ENCODE measurements around the gene THSD8. TPM values are rescaled to one million over a fixed set of nuclear protein-coding genes. Genes with fewer than 3 reads are reported as not detected.

THSD8 gene
- 10 to 100 TPM; 14.1 to 30.3 (median 25.6) TPM for total RNA-seq (2021; fragmentation: NEBNext Ultra II Directional; extraction: Animal tissue kit (Norgen Biotek cat#: 25700))
- long read RNA-seq, result 0 reads

DNA sequence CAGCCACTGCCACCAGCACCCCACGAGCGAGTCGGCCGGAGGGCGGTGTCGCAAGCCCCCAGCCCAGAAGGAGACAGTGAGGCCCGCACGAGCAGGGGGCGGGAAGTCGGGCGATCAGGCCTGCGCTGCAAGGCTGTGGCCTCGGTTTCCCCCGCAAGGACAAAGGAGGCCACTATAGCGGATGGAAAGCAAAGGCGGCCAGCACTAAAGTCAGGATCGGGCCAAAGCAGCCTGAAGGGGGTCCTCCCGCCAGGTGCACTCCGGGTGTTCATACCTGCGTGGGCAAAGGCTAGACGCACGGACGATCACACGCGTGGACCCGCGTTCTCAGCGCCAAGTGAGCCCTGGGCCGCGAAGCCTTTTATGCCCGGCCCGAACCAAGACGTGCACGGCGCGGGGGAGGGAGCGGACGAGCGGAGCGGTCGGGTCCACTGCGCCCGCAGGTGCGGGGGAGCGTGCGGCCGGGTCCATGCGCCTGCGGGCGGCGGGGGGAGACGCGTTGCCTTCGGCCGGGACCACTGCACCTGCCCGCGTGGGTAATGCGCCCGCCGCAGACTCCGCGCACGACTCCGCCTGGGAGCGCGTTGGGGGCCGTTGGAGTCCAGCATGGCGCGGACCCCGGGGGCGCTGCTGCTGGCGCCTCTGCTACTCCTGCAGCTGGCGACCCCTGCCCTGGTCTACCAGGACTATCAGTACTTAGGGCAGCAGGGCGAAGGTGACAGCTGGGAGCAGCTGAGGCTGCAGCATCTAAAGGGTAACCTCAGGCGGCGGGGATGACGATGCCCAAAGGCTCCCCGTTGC, at the start of gene THSD8, which contains the start of gene PRDX2:
TSS of gene THSD8 (plus strand) at position 604 of the 801 bp plus-strand sequence. CDS start at position 607, 3 bp downstream.
TSS of gene PRDX2 (minus strand) at position 335 of the 801 bp plus-strand sequence. CDS start 539 bp downstream, outside the sequence.
- Mint-ChIP-seq H3K27me3 (ENCODE audit: insufficient read depth) (no peaks in the 10 kb centered on the region; the same call in 1 of the 2 replicates), H3K4me3 (peak within 1 kb of the TSS; percentile 90), H3K27ac (peak within 1 kb of the TSS; percentile 38; the same call in 1 of the 2 replicates), H3K9me3 (no peaks in the 10 kb centered on the region), H3K36me3 (ENCODE audit: low read depth) (no peaks in the 10 kb centered on the region), H3K4me1 (ENCODE audit: low read depth) (peaks cover 26% of the 10 kb centered on the region)
- no peak for DNase-seq
- TF ChIP-seq, protein P1, sequence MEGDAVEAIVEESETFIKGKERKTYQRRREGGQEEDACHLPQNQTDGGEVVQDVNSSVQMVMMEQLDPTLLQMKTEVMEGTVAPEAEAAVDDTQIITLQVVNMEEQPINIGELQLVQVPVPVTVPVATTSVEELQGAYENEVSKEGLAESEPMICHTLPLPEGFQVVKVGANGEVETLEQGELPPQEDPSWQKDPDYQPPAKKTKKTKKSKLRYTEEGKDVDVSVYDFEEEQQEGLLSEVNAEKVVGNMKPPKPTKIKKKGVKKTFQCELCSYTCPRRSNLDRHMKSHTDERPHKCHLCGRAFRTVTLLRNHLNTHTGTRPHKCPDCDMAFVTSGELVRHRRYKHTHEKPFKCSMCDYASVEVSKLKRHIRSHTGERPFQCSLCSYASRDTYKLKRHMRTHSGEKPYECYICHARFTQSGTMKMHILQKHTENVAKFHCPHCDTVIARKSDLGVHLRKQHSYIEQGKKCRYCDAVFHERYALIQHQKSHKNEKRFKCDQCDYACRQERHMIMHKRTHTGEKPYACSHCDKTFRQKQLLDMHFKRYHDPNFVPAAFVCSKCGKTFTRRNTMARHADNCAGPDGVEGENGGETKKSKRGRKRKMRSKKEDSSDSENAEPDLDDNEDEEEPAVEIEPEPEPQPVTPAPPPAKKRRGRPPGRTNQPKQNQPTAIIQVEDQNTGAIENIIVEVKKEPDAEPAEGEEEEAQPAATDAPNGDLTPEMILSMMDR (IDR thresholded peaks at IDR 0.05), result peak; percentile 32

- peaks cover 11% of the 10 kb centered on the region for H3K27me3 Mint-ChIP-seq (ENCODE audit: insufficient read depth)
- no peak for DNase-seq
- H3K4me1 Mint-ChIP-seq (ENCODE audit: low read depth), result 0 out of 2 replicates have a peak, but pooled peaks cover 9% of the 10 kb centered on the region
These were observed 47.2 kb upstream of the THSD8 start for GRCh38 chr19:12754465-12755196.

GRCh38 chr19:12756150-12756883, 45.6 kb upstream of the THSD8 start:
- Mint-ChIP-seq H3K4me3 (no peak overlapping the region), H3K36me3 (ENCODE audit: low read depth) (no peaks in the 10 kb centered on the region), H3K27ac (no peak overlapping the region), H3K9me3 (no peaks in the 10 kb centered on the region), H3K27me3 (ENCODE audit: insufficient read depth) (peaks cover 6% of the 10 kb centered on the region; the same call in 1 of the 2 replicates), H3K4me1 (ENCODE audit: low read depth) (0 out of 2 replicates have a peak, but pooled peaks cover 9% of the 10 kb centered on the region)
- TF ChIP-seq, protein P1 (IDR thresholded peaks at IDR 0.05), result no peak
- DNase-seq, result no peak

More at GRCh38 chr19:12754465-12755196, 47.2 kb upstream of the THSD8 start:
- no peaks in the 10 kb centered on the region for H3K9me3 Mint-ChIP-seq
- H3K4me3 Mint-ChIP-seq, result no peak overlapping the region
- TF ChIP-seq, protein P1 (IDR thresholded peaks at IDR 0.05), result no peak
- H3K27ac Mint-ChIP-seq, result no peak overlapping the region
- H3K36me3 Mint-ChIP-seq (ENCODE audit: low read depth), result no peaks in the 10 kb centered on the region

- Mint-ChIP-seq H3K36me3 (ENCODE audit: low read depth) (no peaks in the 10 kb centered on the region), H3K4me3 (peak overlapping the region; percentile 83), H3K4me1 (ENCODE audit: low read depth) (0 out of 2 replicates have a peak, but pooled peaks cover 9% of the 10 kb centered on the region), H3K9me3 (no peaks in the 10 kb centered on the region), H3K27ac (no peak overlapping the region), H3K27me3 (ENCODE audit: insufficient read depth) (peaks cover 6% of the 10 kb centered on the region; the same call in 1 of the 2 replicates)
- TF ChIP-seq, protein P1 (IDR thresholded peaks at IDR 0.05), result peak; percentile 97
- DNase-seq, result peak; percentile 60
These were observed 44.2 kb upstream of the THSD8 start for GRCh38 chr19:12757544-12758274.

All from HFFc6 (cell line).